ENCODE measurements around the gene ITGB1. TPM values are rescaled to one million over a fixed set of nuclear protein-coding genes. Genes with fewer than 3 reads are reported as not detected.

Gene ITGB1
- total RNA-seq, 4 donors from 2014 or later: 167 to 261 (median 218) TPM

DNA sequence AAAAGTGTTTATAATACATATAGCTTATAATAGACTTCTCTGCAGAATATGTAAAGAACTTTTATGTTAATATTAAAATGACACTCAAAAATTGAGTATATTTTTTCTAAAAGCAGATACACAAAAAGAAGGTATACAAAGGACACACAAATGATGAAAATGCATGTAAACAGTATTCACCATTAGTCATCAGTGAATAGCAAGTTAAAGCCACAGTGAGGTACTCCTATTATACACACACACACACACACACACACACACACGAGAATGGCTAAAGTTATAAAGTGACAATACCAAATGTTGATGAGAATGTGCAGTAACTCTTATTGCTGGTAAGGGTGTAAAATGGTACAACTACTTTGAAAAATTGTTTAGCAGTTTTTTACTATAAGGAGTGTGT, 92.9 kb downstream of the ITGB1 start:
- no peak overlapping the region for H3K27ac ChIP-seq
- TF ChIP-seq POLR2A (IDR thresholded peaks at IDR 0.05): no peak
- TF ChIP-seq, protein P1, sequence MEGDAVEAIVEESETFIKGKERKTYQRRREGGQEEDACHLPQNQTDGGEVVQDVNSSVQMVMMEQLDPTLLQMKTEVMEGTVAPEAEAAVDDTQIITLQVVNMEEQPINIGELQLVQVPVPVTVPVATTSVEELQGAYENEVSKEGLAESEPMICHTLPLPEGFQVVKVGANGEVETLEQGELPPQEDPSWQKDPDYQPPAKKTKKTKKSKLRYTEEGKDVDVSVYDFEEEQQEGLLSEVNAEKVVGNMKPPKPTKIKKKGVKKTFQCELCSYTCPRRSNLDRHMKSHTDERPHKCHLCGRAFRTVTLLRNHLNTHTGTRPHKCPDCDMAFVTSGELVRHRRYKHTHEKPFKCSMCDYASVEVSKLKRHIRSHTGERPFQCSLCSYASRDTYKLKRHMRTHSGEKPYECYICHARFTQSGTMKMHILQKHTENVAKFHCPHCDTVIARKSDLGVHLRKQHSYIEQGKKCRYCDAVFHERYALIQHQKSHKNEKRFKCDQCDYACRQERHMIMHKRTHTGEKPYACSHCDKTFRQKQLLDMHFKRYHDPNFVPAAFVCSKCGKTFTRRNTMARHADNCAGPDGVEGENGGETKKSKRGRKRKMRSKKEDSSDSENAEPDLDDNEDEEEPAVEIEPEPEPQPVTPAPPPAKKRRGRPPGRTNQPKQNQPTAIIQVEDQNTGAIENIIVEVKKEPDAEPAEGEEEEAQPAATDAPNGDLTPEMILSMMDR (IDR thresholded peaks at IDR 0.05): no peak
- no peak for TF ChIP-seq POLR2AphosphoS5 (IDR thresholded peaks at IDR 0.05)
- no peak for TF ChIP-seq EP300 (IDR thresholded peaks at IDR 0.05)
- DNase-seq (ENCODE audit: low spot score in 2 of 2): no peak
- H3K4me3 ChIP-seq: no peak overlapping the region
- no peaks in the 10 kb centered on the region for H3K9me3 ChIP-seq
- no peaks in the 10 kb centered on the region for H3K27me3 ChIP-seq
- H3K4me1 ChIP-seq: no peaks in the 10 kb centered on the region
- 95% methylated on average over 1 of the region's 1 CpG for WGBS
- no peaks in the 10 kb centered on the region for H3K36me3 ChIP-seq

DNA sequence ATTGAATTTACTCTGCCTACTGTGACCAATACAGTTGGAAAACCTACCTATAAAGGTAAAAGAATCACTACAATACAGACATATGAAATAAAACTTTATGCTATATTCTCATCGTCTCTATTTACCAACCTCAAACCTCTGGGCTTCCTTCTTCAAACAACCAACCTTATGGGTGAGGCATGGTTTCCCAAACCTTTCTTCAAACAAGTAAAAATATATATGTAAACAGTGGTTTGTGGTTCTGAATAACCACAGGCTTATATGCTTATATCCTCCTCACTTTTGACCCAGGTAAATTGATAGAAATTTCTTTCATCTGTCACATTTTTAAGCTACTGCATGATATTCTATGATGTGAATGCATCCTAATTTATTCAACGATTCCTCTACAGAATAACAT, 103.6 kb downstream of the ITGB1 start:
- Histone ChIP-seq H3K27ac (no peak overlapping the region), H3K4me1 (no peaks in the 10 kb centered on the region), H3K27me3 (no peaks in the 10 kb centered on the region), H3K36me3 (peaks cover 3% of the 10 kb centered on the region), H3K4me3 (no peak overlapping the region), H3K9me3 (no peaks in the 10 kb centered on the region)
- WGBS: 89% methylated on average over 2 of the region's 2 CpGs
- TF ChIP-seq, protein P1 (IDR thresholded peaks at IDR 0.05): no peak
- no peak for TF ChIP-seq POLR2AphosphoS5 (IDR thresholded peaks at IDR 0.05)
- no peak for DNase-seq (ENCODE audit: low spot score in 2 of 2)

DNA sequence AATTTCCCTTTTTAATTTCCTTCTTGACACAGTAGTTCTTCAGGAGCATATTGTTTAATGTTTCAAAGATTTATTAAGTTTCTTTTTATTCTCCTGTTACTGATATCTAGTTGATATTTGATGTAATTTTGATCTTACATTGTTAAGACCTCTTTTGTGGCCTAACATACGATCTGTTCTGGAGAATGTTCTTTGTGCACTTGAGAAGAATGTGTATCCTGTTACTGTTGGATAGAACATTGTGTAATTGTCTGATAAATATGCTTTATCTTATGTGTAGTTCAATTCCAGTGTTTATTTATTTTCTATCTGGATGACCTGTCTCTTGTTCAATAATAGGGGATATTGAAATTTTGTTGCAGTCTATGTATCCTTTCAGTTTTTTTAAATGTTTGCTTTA, 106.7 kb downstream of the ITGB1 start:
- TF ChIP-seq, protein P1 (IDR thresholded peaks at IDR 0.05): no peak
- TF ChIP-seq POLR2AphosphoS5 (IDR thresholded peaks at IDR 0.05) (no peak), POLR2A (IDR thresholded peaks at IDR 0.05) (no peak), EP300 (IDR thresholded peaks at IDR 0.05) (no peak)
- Histone ChIP-seq H3K27ac (no peak overlapping the region), H3K4me1 (no peaks in the 10 kb centered on the region), H3K9me3 (no peaks in the 10 kb centered on the region), H3K4me3 (no peak overlapping the region), H3K36me3 (peaks cover 1% of the 10 kb centered on the region), H3K27me3 (no peaks in the 10 kb centered on the region)
- WGBS: 0% methylated on average over 1 of the region's 1 CpG
- DNase-seq (ENCODE audit: low spot score in 2 of 2): no peak

All from suprapubic skin (tissue), 4 donors.